Pericardium fibroblast (primary cell): Measurements from ENCODE around the gene CALML4. TPM values are rescaled to one million over a fixed set of nuclear protein-coding genes. Genes with fewer than 3 reads are reported as not detected.

Source experiments
- total RNA-seq: library from RNA; depleted of rRNA; stranded (reverse); fragments of >200 nt; gene quantifications from 2 replicates; pipeline ENCODE4 v1.2.3, GENCODE V29; 2015

CALML4 gene, protein sequence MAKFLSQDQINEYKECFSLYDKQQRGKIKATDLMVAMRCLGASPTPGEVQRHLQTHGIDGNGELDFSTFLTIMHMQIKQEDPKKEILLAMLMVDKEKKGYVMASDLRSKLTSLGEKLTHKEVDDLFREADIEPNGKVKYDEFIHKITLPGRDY
- total RNA-seq, result 0.77 and 3.6 TPM in 2 replicates

DNA sequence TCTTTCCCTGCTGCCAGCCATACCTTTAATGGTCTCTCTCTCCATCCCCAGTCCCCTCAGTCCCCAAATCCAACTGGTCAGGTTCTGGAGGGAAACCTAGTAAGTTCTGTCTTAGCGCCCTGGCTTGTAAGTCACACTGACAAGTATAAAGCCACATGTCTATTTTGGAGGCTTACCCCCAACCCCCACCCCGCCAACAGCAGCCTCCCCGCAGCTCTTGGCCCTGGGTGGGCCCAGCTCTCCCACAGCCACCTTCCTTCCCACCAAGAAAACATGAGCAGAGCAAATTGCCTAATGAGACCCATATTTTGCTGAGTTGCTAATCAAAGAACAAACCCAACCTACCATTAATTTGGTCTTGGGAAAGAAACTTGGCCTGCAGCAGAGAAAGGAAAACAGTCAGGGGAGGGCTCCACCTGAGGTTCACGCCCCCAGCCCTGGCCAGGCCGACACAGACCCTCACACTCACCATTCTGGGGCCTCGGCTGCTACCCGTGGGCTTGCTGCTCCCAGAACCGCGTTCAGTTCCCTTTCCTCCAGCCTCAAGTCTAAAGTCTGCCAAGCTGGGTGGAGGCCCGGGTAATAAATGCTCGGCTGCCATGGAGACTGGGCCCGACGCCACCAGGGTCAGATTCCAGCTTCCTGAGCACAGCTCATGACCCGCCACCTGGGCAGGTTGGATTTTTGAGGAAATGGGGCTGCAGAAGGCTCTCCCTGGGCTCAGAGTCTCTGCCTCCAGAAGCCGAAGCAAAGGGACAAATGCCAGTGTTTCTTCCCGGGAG, at the start of gene CALML4:
Gene CALML4, minus strand, starts transcription at position 557 of the 782 bp plus-strand sequence. Its CDS starts 85 bp downstream, at position 472.

DNA sequence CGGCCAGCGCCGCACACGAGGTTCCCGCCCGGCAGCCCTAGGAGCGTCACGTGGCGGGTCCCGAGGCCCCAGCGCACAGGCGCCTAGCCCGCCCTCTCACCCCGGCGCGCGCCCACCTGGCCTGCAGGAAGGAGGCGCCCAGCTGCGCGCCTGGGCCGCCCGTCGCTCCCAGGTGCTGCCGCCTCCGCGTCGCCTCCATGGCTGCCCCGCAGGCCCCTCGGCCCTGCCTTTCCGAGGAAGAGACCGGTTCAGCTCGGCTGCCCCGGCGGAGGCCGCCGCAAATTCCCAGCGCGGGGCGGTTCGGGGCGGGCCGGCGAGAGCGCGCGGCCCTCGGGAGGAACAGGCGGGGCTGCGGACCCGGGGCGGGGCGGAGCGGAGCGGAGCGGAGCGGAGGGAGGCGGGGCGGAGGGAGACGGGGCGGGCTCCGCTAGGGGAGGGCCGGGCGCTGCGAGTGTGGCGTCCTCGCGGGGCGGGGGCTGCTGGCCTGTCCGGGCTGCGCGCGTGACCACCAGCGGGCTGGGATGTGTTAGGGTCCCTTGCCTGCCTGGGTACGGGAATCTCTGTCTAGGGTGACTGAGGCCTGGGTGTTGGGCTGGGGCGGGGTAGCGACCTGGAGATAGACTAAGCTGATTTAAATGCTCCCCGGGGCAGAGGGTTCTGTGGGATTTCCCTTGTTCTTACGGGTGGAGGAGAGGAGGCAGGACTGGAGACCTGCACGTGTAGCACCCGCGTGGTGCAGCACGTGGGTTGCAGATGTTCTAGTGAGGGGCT, 24.4 kb upstream of the CALML4 start, which contains the start of gene CLN6:
Gene CLN6, minus strand, starts transcription at position 343 of the 771 bp plus-strand sequence. Its CDS starts 144 bp downstream, at position 199.

Other genes starting within 250 kb of the CALML4 start
- gene PIAS1, start 151.0 kb downstream of the CALML4 start, total RNA-seq, result 23.5 and 25.4 TPM in 2 replicates
- 22.6 and 25.4 TPM in 2 replicates for gene CLN6, start 24.4 kb upstream of the CALML4 start, total RNA-seq
- 27.3 and 28.7 TPM in 2 replicates for gene FEM1B, start 72.4 kb upstream of the CALML4 start, total RNA-seq
- 15.3 and 16.8 TPM in 2 replicates for gene ITGA11, start 226.8 kb upstream of the CALML4 start, total RNA-seq